Neuronal stem cell (in vitro differentiated cells): ENCODE data around the gene MTHFD1.
"Not testable (repeated sequence)": the region's sequence is repeated elsewhere in the genome, so short reads cannot be mapped to it uniquely, and the experiment has no call there.

Source experiments
- DNase-seq: peaks from one replicate; pipeline ENCODE4 v3.0.0-alpha.2; 2013; ENCODE audit warnings: low spot score
- H2AFZ ChIP-seq: one replicate; pipeline ENCODE4 v1.6.1; 2013; ENCODE audit warnings: mild to moderate bottlenecking, low read length, inconsistent platforms
- H2AK5ac ChIP-seq: 2 replicates; pipeline ENCODE4 v1.6.1; 2013; ENCODE audit warnings: low read depth, mild to moderate bottlenecking, inconsistent platforms, low read length, moderate library complexity, mixed read lengths
- H2BK120ac ChIP-seq: 2 replicates; pipeline ENCODE4 v1.6.1; 2013; ENCODE audit warnings: low read depth, mild to moderate bottlenecking, inconsistent platforms, low read length, moderate library complexity, mixed read lengths
- H2BK12ac ChIP-seq: one replicate; pipeline ENCODE4 v1.6.1; 2013; ENCODE audit warnings: low read length, inconsistent platforms
- H2BK15ac ChIP-seq: 2 replicates; pipeline ENCODE4 v1.6.1; 2013; ENCODE audit warnings: mild to moderate bottlenecking, low read length, inconsistent platforms, mixed read lengths
- H2BK5ac ChIP-seq: one replicate; pipeline ENCODE4 v1.6.1; 2013; ENCODE audit warnings: inconsistent platforms, mild to moderate bottlenecking, low read length, moderate library complexity
- H3K14ac ChIP-seq: one replicate; pipeline ENCODE4 v1.6.1; 2013; ENCODE audit warnings: low read length, inconsistent platforms
- H3K18ac ChIP-seq: 2 replicates; pipeline ENCODE4 v1.6.1; 2013; ENCODE audit warnings: low read length, inconsistent platforms
- H3K23ac ChIP-seq: 2 replicates; pipeline ENCODE4 v1.6.1; 2013; ENCODE audit warnings: low read depth, mild to moderate bottlenecking, mixed read lengths, low read length, inconsistent platforms; ENCODE audit not compliant: poor library complexity
- H3K27ac ChIP-seq: replicated peaks from 3 replicates; pipeline ENCODE4 v1.5.1; 2013; ENCODE audit warnings: low read length, inconsistent platforms
- H3K27me3 ChIP-seq, 3 experiments: 2 replicates each; pipeline ENCODE4 v1.6.1; 2013; ENCODE audit warnings: low read length in 3 of 3, mild to moderate bottlenecking in 2 of 3, inconsistent platforms in 1 of 3, low read depth in 1 of 3, mixed read lengths in 1 of 3, moderate library complexity in 1 of 3; ENCODE audit not compliant: control insufficient read depth in 3 of 3, insufficient read depth in 3 of 3
- H3K36me3 ChIP-seq, 2 donors: replicated peaks in 1 of 2; 2 replicates each; pipeline ENCODE4 v1.6.1; 2013; ENCODE audit warnings: low read length in 2 of 2; ENCODE audit not compliant: control insufficient read depth in 2 of 2, insufficient read depth in 2 of 2
- H3K4ac ChIP-seq: 2 replicates; pipeline ENCODE4 v1.6.1; 2013; ENCODE audit warnings: inconsistent platforms, mild to moderate bottlenecking, low read length, moderate library complexity
- H3K4me1 ChIP-seq, 2 donors: 1 replicate in 1 of 2; 2 replicates in 1 of 2; pipeline ENCODE4 v1.6.1; 2013; ENCODE audit warnings: low read length in 2 of 2, low read depth in 1 of 2; ENCODE audit not compliant: control insufficient read depth in 2 of 2, insufficient read depth in 1 of 2
- H3K4me2 ChIP-seq: one replicate; pipeline ENCODE4 v1.6.1; 2013; ENCODE audit warnings: mild to moderate bottlenecking, low read length, inconsistent platforms; ENCODE audit not compliant: insufficient read depth, poor library complexity, severe bottlenecking
- H3K4me3 ChIP-seq, 2 donors: 2 replicates each; pipeline ENCODE4 v1.5.1; 2013; ENCODE audit warnings: low read length in 2 of 2, mild to moderate bottlenecking in 2 of 2, inconsistent platforms in 1 of 2, moderate library complexity in 1 of 2
- H3K79me1 ChIP-seq: one replicate; pipeline ENCODE4 v1.6.1; 2013; ENCODE audit warnings: low read depth, mild to moderate bottlenecking, inconsistent platforms, low read length, moderate library complexity
- H3K9ac ChIP-seq: one replicate; pipeline ENCODE4 v1.6.1; 2013; ENCODE audit warnings: mild to moderate bottlenecking, low read depth, low read length, inconsistent platforms; ENCODE audit not compliant: poor library complexity
- H3K9me3 ChIP-seq, 2 donors: replicated peaks in 1 of 2; 2 replicates each; pipeline versions ENCODE3 to v1.6.1; 2013; ENCODE audit warnings: low read length in 2 of 2, mild to moderate bottlenecking in 2 of 2, inconsistent platforms in 1 of 2, low read depth in 1 of 2, mixed read lengths in 1 of 2, moderate library complexity in 1 of 2; ENCODE audit not compliant: control insufficient read depth in 2 of 2, insufficient read depth in 1 of 2
- H4K8ac ChIP-seq: one replicate; pipeline ENCODE4 v1.6.1; 2013; ENCODE audit warnings: low read depth, mild to moderate bottlenecking, inconsistent platforms, low read length, moderate library complexity
- H4K91ac ChIP-seq: one replicate; pipeline ENCODE4 v1.6.1; 2013; ENCODE audit warnings: low read length, low read depth, mild to moderate bottlenecking, inconsistent platforms; ENCODE audit not compliant: poor library complexity
- WGBS, 2 donors: extraction: QIAGEN DNeasy Blood & Tissue Kit; methylation state at CpG; one replicate each; pipeline ENCODE4 v1.1.7; 2013; ENCODE audit warnings: missing lambda C conversion rate in 2 of 2, mixed read lengths in 1 of 2; ENCODE audit not compliant: insufficient read length in 2 of 2, insufficient replicate concordance in 1 of 2; ENCODE audit errors: extremely low coverage in 2 of 2; 5-methylcytosine and 5-hydroxymethylcytosine counted together

The MTHFD1 gene

DNA sequence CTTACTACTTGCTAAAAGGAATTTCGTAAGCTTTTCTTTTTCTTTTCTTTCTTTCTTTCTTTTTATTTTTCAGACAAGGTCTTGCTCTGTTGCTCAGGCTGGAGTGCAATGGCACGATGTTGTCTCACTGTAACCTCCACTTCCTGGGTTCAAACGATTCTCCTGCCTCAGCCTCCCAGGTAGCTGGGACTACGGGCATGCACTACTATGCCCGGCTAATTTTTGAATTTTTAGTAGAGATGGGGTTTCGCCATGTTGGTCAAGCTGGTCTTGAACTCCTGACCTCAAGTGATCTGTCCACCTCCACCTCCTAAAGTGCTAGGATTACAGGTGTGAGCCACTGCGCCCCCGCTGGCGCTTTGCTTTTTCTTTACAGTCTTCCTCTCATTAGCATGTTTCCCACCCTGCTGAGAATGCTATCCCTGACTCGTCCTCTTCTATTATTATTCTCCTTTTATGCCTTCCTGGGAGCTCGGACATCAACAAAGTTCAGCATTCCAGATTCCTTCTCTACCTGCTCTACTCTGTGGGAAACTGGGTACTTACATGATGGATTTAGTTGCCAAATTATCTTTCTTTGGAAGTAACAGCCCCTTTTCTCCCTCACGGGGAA lies 3.1 kb downstream of the MTHFD1 start:
- H3K23ac ChIP-seq, result no peak overlapping the region
- no peak overlapping the region for H2AK5ac ChIP-seq
- H3K9ac ChIP-seq, result no peak overlapping the region
- H3K27ac ChIP-seq, result no peak overlapping the region
- no peak overlapping the region for H2BK5ac ChIP-seq
- no peak overlapping the region for H3K18ac ChIP-seq
- DNase-seq, result no peak
- H4K8ac ChIP-seq, result no peak overlapping the region
- no peak overlapping the region for H2BK12ac ChIP-seq
- no peak overlapping the region for H2AFZ ChIP-seq
- no peak overlapping the region for H2BK120ac ChIP-seq
- H3K36me3 ChIP-seq, result peaks cover 2 to 55% of the 10 kb centered on the region in 2 donors
- peaks cover 8 to 10% of the 10 kb centered on the region in 2 donors for H3K4me1 ChIP-seq
- H2BK15ac ChIP-seq, result no peak overlapping the region
- no peak overlapping the region for H3K14ac ChIP-seq
- no peak overlapping the region for H4K91ac ChIP-seq
- no peaks in the 10 kb centered on the region for H3K9me3 ChIP-seq
- no peak overlapping the region for H3K4ac ChIP-seq
- H3K4me2 ChIP-seq, result no peak overlapping the region
- no peak overlapping the region for H3K4me3 ChIP-seq
- no CpG with 5 or more reads among the region's 12 CpGs for WGBS, 2 donors
- peaks cover 2% of the 10 kb centered on the region for H3K79me1 ChIP-seq
- H3K27me3 ChIP-seq, result no peaks in the 10 kb centered on the region

DNA sequence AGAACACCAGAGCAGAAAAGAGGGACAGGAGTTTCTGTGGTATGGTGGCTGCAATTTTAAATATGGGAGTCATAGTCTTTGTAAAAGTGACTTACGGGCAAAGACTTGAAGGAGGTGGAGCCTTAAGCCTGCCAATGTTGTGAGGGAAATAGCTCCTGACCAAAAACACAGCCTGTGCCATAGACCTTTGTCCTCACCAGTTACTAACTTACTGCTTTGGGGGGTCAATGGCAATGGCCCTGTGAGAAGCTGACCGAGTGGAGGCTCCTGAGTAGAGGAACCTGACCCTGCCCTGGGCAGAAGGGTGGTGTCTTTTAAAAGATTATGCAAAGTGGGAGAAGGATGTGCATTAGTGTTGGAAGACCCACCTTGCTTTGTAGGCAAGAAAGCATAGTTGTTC lies 3.8 kb downstream of the MTHFD1 start:
- Histone ChIP-seq H2BK5ac (no peak overlapping the region), H4K8ac (no peak overlapping the region), H2AK5ac (no peak overlapping the region), H3K4ac (no peak overlapping the region), H2BK15ac (no peak overlapping the region), H2BK120ac (no peak overlapping the region), H3K18ac (no peak overlapping the region), H3K14ac (no peak overlapping the region), H3K9ac (no peak overlapping the region), H4K91ac (no peak overlapping the region), H3K27ac (no peak overlapping the region), H3K4me1 (peaks cover 8 to 10% of the 10 kb centered on the region in 2 donors), H2AFZ (no peak overlapping the region), H3K36me3 (peaks cover 2 to 55% of the 10 kb centered on the region in 2 donors), H3K23ac (no peak overlapping the region), H3K4me2 (no peak overlapping the region), H3K9me3 (no peaks in the 10 kb centered on the region), H3K4me3 (no peak overlapping the region), H3K79me1 (peaks cover 2% of the 10 kb centered on the region), H2BK12ac (no peak overlapping the region), H3K27me3 (no peaks in the 10 kb centered on the region)
- WGBS, 2 donors, result no CpG with 5 or more reads among the region's 2 CpGs
- no peak for DNase-seq

DNA sequence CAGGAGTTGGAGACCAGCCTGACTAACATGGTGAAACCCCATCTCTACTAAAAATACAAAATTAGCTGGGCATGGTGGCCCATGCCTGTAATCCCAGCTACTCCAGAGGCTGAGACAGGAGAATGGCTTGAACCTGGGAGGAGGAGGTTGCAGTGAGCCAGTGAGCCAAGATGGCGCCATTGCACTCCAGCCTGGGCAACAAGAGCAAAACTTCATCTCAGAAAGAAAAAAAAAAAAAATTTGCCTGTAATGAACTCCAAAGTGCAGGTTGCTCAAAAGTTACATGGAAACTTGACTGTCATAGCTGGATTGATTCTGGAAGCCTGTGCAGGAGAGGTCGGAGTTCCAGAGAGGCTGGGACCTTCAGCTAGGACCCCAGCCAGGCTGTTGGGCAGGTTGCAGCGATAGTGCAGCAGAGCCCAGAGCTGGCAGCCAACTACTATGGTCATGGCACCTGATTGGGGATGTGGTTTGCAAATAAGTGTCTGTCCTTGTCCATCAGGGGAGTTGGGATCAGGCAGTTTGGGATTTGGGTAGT lies 5.1 kb downstream of the MTHFD1 start:
- H2AK5ac ChIP-seq, H3K14ac ChIP-seq, H3K79me1 ChIP-seq, H3K4me1 ChIP-seq, H3K23ac ChIP-seq, H3K27ac ChIP-seq, H3K4ac ChIP-seq, H2BK15ac ChIP-seq, DNase-seq, H3K9ac ChIP-seq, H2BK12ac ChIP-seq, H2BK120ac ChIP-seq, H2AFZ ChIP-seq, H2BK5ac ChIP-seq, H3K18ac ChIP-seq, H3K4me3 ChIP-seq, H3K4me2 ChIP-seq, H3K27me3 ChIP-seq, H4K91ac ChIP-seq, H3K9me3 ChIP-seq, H4K8ac ChIP-seq: not testable (repeated sequence)
- WGBS, 2 donors, result no CpG with 5 or more reads among the region's 3 CpGs
- H3K36me3 ChIP-seq, result peaks cover 2 to 55% of the 10 kb centered on the region in 2 donors

DNA sequence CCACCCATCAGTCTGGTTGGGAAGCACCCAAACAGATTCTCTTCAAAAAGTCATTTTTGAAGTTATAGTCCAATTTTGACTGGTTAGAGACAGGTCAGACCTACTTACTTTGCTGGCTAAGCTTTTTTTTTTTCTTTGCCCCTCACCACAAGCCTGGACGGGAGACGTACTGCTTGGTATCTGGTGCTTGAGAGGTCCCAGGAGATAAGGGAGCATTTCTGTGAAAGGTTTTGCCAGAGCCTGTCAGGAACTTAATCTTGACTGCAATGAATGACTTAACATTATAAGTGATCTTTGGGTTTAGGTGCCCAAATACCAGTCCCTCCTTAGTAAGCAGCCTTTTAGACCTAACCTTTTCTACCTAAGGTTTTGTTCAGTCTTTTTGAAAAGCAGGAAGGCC lies 6.3 kb downstream of the MTHFD1 start:
- H3K79me1 ChIP-seq, result peaks cover 2% of the 10 kb centered on the region
- H2AFZ ChIP-seq, result no peak overlapping the region
- no peak overlapping the region for H3K9ac ChIP-seq
- no peak overlapping the region for H2AK5ac ChIP-seq
- no peak overlapping the region for H3K27ac ChIP-seq
- no peak overlapping the region for H4K91ac ChIP-seq
- H3K4me1 ChIP-seq, result peaks cover 2% of the 10 kb centered on the region in 2 donors
- H3K4ac ChIP-seq, result no peak overlapping the region
- no peak overlapping the region for H3K23ac ChIP-seq
- H2BK12ac ChIP-seq, result no peak overlapping the region
- no peaks in the 10 kb centered on the region for H3K27me3 ChIP-seq
- no peak overlapping the region for H2BK5ac ChIP-seq
- no peaks in the 10 kb centered on the region for H3K9me3 ChIP-seq
- no peak for DNase-seq
- no peak overlapping the region for H2BK120ac ChIP-seq
- H4K8ac ChIP-seq, result no peak overlapping the region
- H3K4me2 ChIP-seq, result no peak overlapping the region
- no peak overlapping the region for H3K14ac ChIP-seq
- H3K36me3 ChIP-seq, result peaks cover 2 to 55% of the 10 kb centered on the region in 2 donors
- no CpG with 5 or more reads among the region's 2 CpGs for WGBS, 2 donors
- no peak overlapping the region for H3K18ac ChIP-seq
- H3K4me3 ChIP-seq, result no peak overlapping the region
- no peak overlapping the region for H2BK15ac ChIP-seq
